Natural killer cell treated with Interleukin-12 subunit alpha and Interleukin-12 subunit beta and Interleukin-15 and Interleukin-18, amount 100 ng/mL, for 72 hours (primary cell): ENCODE data around the gene GRAMD1B. TPM values are rescaled to one million over a fixed set of nuclear protein-coding genes. Genes with fewer than 3 reads are reported as not detected.
"Not testable (repeated sequence)": the region's sequence is repeated elsewhere in the genome, so short reads cannot be mapped to it uniquely, and the experiment has no call there.

Source experiments
- ATAC-seq, 2 donors: fragments of 150-1000 bp; cut with Tn5 transposase in 1 of 2; sonication (Bioruptor Pico), chemical (Tn5 transposase) in 1 of 2; 2 replicates each; pipeline ENCODE4 v1.10.0; 2021
- DNase-seq: peaks from one replicate; pipeline ENCODE4 v3.0.0; 2022; ENCODE audit warnings: low spot score
- H3K27ac Mint-ChIP-seq, 2 donors: 1 replicate in 1 of 2; 2 replicates in 1 of 2; pipeline ENCODE4 v1.8.0; 2022; ENCODE audit warnings: mixed read lengths in 2 of 2, mild to moderate bottlenecking in 1 of 2, moderate library complexity in 1 of 2
- H3K27me3 Mint-ChIP-seq, 2 donors: 1 replicate in 1 of 2; 2 replicates in 1 of 2; pipeline ENCODE4 v1.8.0; 2022; ENCODE audit warnings: mixed read lengths in 2 of 2
- H3K36me3 Mint-ChIP-seq: one replicate; pipeline ENCODE4 v1.8.0; 2022; ENCODE audit warnings: mixed read lengths
- H3K4me1 Mint-ChIP-seq, 2 donors: 1 replicate in 1 of 2; 2 replicates in 1 of 2; pipeline ENCODE4 v1.8.0; 2022; ENCODE audit warnings: low read depth in 2 of 2, mixed read lengths in 2 of 2, mild to moderate bottlenecking in 1 of 2
- H3K4me3 Mint-ChIP-seq: one replicate; pipeline ENCODE4 v1.8.0; 2022; ENCODE audit warnings: mixed read lengths
- H3K9me3 Mint-ChIP-seq: 2 replicates; pipeline ENCODE4 v1.8.0; 2022; ENCODE audit warnings: mixed read lengths
- total RNA-seq, 2 donors: library from RNA; stranded (reverse); gene quantifications; one replicate each; pipeline ENCODE4 v1.2.3, GENCODE V29; 2022

The GRAMD1B gene
- total RNA-seq, 2 donors from 2014 or later, result 20.3 to 104 TPM

- ATAC-seq (no peak), DNase-seq (no peak)
- no peaks in the 10 kb centered on the region for H3K9me3 Mint-ChIP-seq
- no peak overlapping the region for H3K4me3 Mint-ChIP-seq
- no peaks in the 10 kb centered on the region for H3K36me3 Mint-ChIP-seq
- peaks cover 7 to 18% of the 10 kb centered on the region in 2 donors for H3K27me3 Mint-ChIP-seq
- no peak overlapping the region for H3K27ac Mint-ChIP-seq
- peaks cover 12 to 13% of the 10 kb centered on the region in 2 donors for H3K4me1 Mint-ChIP-seq
These were observed 131.3 kb downstream of the GRAMD1B start for GRCh38 chr11:123561431-123561800.

GRCh38 chr11:123562158-123562557 lies 132.1 kb downstream of the GRAMD1B start:
- H3K9me3 Mint-ChIP-seq, result no peaks in the 10 kb centered on the region
- peaks cover 12 to 13% of the 10 kb centered on the region in 2 donors for H3K4me1 Mint-ChIP-seq
- no peak for DNase-seq
- ATAC-seq, result no peak
- no peak overlapping the region for H3K4me3 Mint-ChIP-seq
- no peak overlapping the region for H3K27ac Mint-ChIP-seq
- H3K27me3 Mint-ChIP-seq, result peaks cover 7 to 18% of the 10 kb centered on the region in 2 donors
- H3K36me3 Mint-ChIP-seq, result no peaks in the 10 kb centered on the region

GRCh38 chr11:123562829-123563228 lies 132.8 kb downstream of the GRAMD1B start:
- H3K27ac Mint-ChIP-seq, result no peak overlapping the region
- H3K9me3 Mint-ChIP-seq, result no peaks in the 10 kb centered on the region
- peaks cover 7 to 14% of the 10 kb centered on the region in 2 donors for H3K27me3 Mint-ChIP-seq
- no peak overlapping the region for H3K4me3 Mint-ChIP-seq
- DNase-seq (no peak), ATAC-seq (no peak)
- peaks cover 12 to 13% of the 10 kb centered on the region in 2 donors for H3K4me1 Mint-ChIP-seq
- H3K36me3 Mint-ChIP-seq, result no peaks in the 10 kb centered on the region

GRCh38 chr11:123564221-123564620 lies 134.2 kb downstream of the GRAMD1B start:
- Mint-ChIP-seq H3K27ac (no peak overlapping the region), H3K4me1 (peaks cover 12 to 13% of the 10 kb centered on the region in 2 donors), H3K27me3 (peaks cover 7 to 10% of the 10 kb centered on the region in 2 donors), H3K36me3 (no peaks in the 10 kb centered on the region), H3K9me3 (no peaks in the 10 kb centered on the region), H3K4me3 (no peak overlapping the region)
- DNase-seq (no peak), ATAC-seq (no peak)

GRCh38 chr11:123566852-123567251 lies 136.8 kb downstream of the GRAMD1B start:
- H3K27ac Mint-ChIP-seq, result no peak overlapping the region
- peaks cover 0 to 4% of the 10 kb centered on the region in 2 donors for H3K4me1 Mint-ChIP-seq
- ATAC-seq (no peak), DNase-seq (no peak)
- H3K27me3 Mint-ChIP-seq, result no peaks in the 10 kb centered on the region
- H3K36me3 Mint-ChIP-seq, result no peaks in the 10 kb centered on the region
- H3K4me3 Mint-ChIP-seq, result no peak overlapping the region
- no peaks in the 10 kb centered on the region for H3K9me3 Mint-ChIP-seq

GRCh38 chr11:123567466-123567865 lies 137.4 kb downstream of the GRAMD1B start:
- Mint-ChIP-seq H3K27me3 (no peaks in the 10 kb centered on the region), H3K4me1 (peaks cover 0 to 4% of the 10 kb centered on the region in 2 donors), H3K4me3 (no peak overlapping the region), H3K9me3 (no peaks in the 10 kb centered on the region), H3K36me3 (no peaks in the 10 kb centered on the region), H3K27ac (no peak overlapping the region)
- DNase-seq, result no peak
- no peak for ATAC-seq

GRCh38 chr11:123568367-123568870 lies 138.3 kb downstream of the GRAMD1B start:
- Mint-ChIP-seq H3K36me3 (no peaks in the 10 kb centered on the region), H3K27ac (no peak overlapping the region), H3K9me3 (no peaks in the 10 kb centered on the region), H3K27me3 (no peaks in the 10 kb centered on the region), H3K4me1 (no peaks in the 10 kb centered on the region), H3K4me3 (no peak overlapping the region)
- ATAC-seq, result no peak
- DNase-seq, result no peak

GRCh38 chr11:123569393-123569792 lies 139.3 kb downstream of the GRAMD1B start:
- H3K27me3 Mint-ChIP-seq, result peaks cover 0 to 4% of the 10 kb centered on the region in 2 donors
- H3K4me3 Mint-ChIP-seq, result no peak overlapping the region
- no peak overlapping the region for H3K27ac Mint-ChIP-seq
- H3K4me1 Mint-ChIP-seq, result no peaks in the 10 kb centered on the region
- no peak for DNase-seq
- no peaks in the 10 kb centered on the region for H3K9me3 Mint-ChIP-seq
- ATAC-seq, result no peak
- H3K36me3 Mint-ChIP-seq, result no peaks in the 10 kb centered on the region

- peaks cover 1 to 8% of the 10 kb centered on the region in 2 donors for H3K27me3 Mint-ChIP-seq
- ATAC-seq, result no peak
- DNase-seq, result no peak
- no peaks in the 10 kb centered on the region for H3K36me3 Mint-ChIP-seq
- H3K4me1 Mint-ChIP-seq, result peaks cover 0 to under 1% of the 10 kb centered on the region in 2 donors
- no peak overlapping the region for H3K4me3 Mint-ChIP-seq
- no peak overlapping the region for H3K27ac Mint-ChIP-seq
- H3K9me3 Mint-ChIP-seq, result no peaks in the 10 kb centered on the region
These were observed 141.0 kb downstream of the GRAMD1B start for GRCh38 chr11:123570939-123571580.

GRCh38 chr11:123572791-123573190 lies 142.7 kb downstream of the GRAMD1B start:
- peak; percentile 6 for DNase-seq
- ATAC-seq, H3K36me3 Mint-ChIP-seq, H3K9me3 Mint-ChIP-seq, H3K4me3 Mint-ChIP-seq, H3K27ac Mint-ChIP-seq: not testable (repeated sequence)
- H3K4me1 Mint-ChIP-seq, result peaks cover 4 to 11% of the 10 kb centered on the region in 2 donors
- H3K27me3 Mint-ChIP-seq, result peaks cover 7 to 12% of the 10 kb centered on the region in 2 donors

GRCh38 chr11:123573286-123573685 lies 143.2 kb downstream of the GRAMD1B start:
- DNase-seq, result no peak
- Mint-ChIP-seq H3K4me1 (peaks cover 4 to 11% of the 10 kb centered on the region in 2 donors), H3K9me3 (no peaks in the 10 kb centered on the region), H3K36me3 (no peaks in the 10 kb centered on the region), H3K4me3 (no peak overlapping the region), H3K27ac (no peak overlapping the region), H3K27me3 (peaks cover 7 to 12% of the 10 kb centered on the region in 2 donors)
- ATAC-seq, result no peak

- Mint-ChIP-seq H3K36me3 (no peaks in the 10 kb centered on the region), H3K4me1 (peaks cover 5 to 13% of the 10 kb centered on the region in 2 donors), H3K4me3 (no peak overlapping the region), H3K9me3 (no peaks in the 10 kb centered on the region), H3K27me3 (peaks cover 7 to 12% of the 10 kb centered on the region in 2 donors), H3K27ac (no peak overlapping the region)
- DNase-seq, result peak; percentile 18
- no peak for ATAC-seq
These were observed 145.4 kb downstream of the GRAMD1B start for GRCh38 chr11:123575441-123575840.

GRCh38 chr11:123576082-123576481 lies 146.0 kb downstream of the GRAMD1B start:
- Mint-ChIP-seq H3K4me3 (no peak overlapping the region), H3K36me3 (no peaks in the 10 kb centered on the region), H3K9me3 (no peaks in the 10 kb centered on the region), H3K27me3 (peaks cover 7 to 13% of the 10 kb centered on the region in 2 donors), H3K27ac (no peak overlapping the region), H3K4me1 (peaks cover 9 to 19% of the 10 kb centered on the region in 2 donors)
- peak; percentile 46 for DNase-seq
- no peak for ATAC-seq

GRCh38 chr11:123576501-123576900 lies 146.4 kb downstream of the GRAMD1B start:
- Mint-ChIP-seq H3K4me3 (no peak overlapping the region), H3K27ac (no peak overlapping the region)

More at GRCh38 chr11:123576501-123576900, 146.4 kb downstream of the GRAMD1B start:
- Mint-ChIP-seq H3K4me1 (peaks cover 10 to 21% of the 10 kb centered on the region in 2 donors), H3K36me3 (no peaks in the 10 kb centered on the region), H3K9me3 (no peaks in the 10 kb centered on the region), H3K27me3 (peaks cover 7 to 14% of the 10 kb centered on the region in 2 donors)
- DNase-seq (peak; percentile 8), ATAC-seq (no peak)
